ENCODE measurements around the gene ZNF786.
"Not testable (repeated sequence)": the region's sequence is repeated elsewhere in the genome, so short reads cannot be mapped to it uniquely, and the experiment has no call there.

ZNF786 gene

GRCh38 chr7:149084407-149084806, 6.1 kb downstream of the ZNF786 start:
- no peak for DNase-seq (ENCODE audit: low read depth in 2 of 2)

- no peak for DNase-seq (ENCODE audit: low read depth in 2 of 2)
Observed at GRCh38 chr7:149081914-149082313, 8.6 kb downstream of the ZNF786 start.

- DNase-seq (ENCODE audit: low read depth in 2 of 2) = no peak
Observed at GRCh38 chr7:149077594-149077993, 12.9 kb downstream of the ZNF786 start.

GRCh38 chr7:149075286-149075685, 15.2 kb downstream of the ZNF786 start:
- no peak for DNase-seq (ENCODE audit: low read depth in 2 of 2)

- no peak for DNase-seq (ENCODE audit: low read depth in 2 of 2)
Observed at GRCh38 chr7:149074116-149074885, 16.2 kb downstream of the ZNF786 start.

- no peak for DNase-seq (ENCODE audit: low read depth in 2 of 2)
Observed at GRCh38 chr7:149072438-149072775, 18.1 kb downstream of the ZNF786 start.

- DNase-seq (ENCODE audit: low read depth in 2 of 2) = no peak
Observed at GRCh38 chr7:149071641-149072437, 18.7 kb downstream of the ZNF786 start.

GRCh38 chr7:149071182-149071635, 19.3 kb downstream of the ZNF786 start:
- no peak for DNase-seq (ENCODE audit: low read depth in 2 of 2)

GRCh38 chr7:149070372-149071125, 20.0 kb downstream of the ZNF786 start:
- DNase-seq (ENCODE audit: low read depth in 2 of 2) = no peak

GRCh38 chr7:149067869-149068268, 22.6 kb downstream of the ZNF786 start:
- DNase-seq (ENCODE audit: low read depth in 2 of 2) = no peak

GRCh38 chr7:149063476-149063875, 27.0 kb downstream of the ZNF786 start:
- DNase-seq (ENCODE audit: low read depth in 2 of 2) = no peak

- not testable (repeated sequence) for DNase-seq (ENCODE audit: low read depth in 2 of 2)
Observed at GRCh38 chr7:149062217-149062899, 28.2 kb downstream of the ZNF786 start.

GRCh38 chr7:149060156-149060555, 30.4 kb downstream of the ZNF786 start:
- no peak for DNase-seq (ENCODE audit: low read depth in 2 of 2)

GRCh38 chr7:149053885-149054284, 36.6 kb downstream of the ZNF786 start:
- DNase-seq (ENCODE audit: low read depth in 2 of 2) = no peak

- DNase-seq (ENCODE audit: low read depth in 2 of 2) = no peak
Observed at GRCh38 chr7:149053384-149053783, 37.1 kb downstream of the ZNF786 start.

- DNase-seq (ENCODE audit: low read depth in 2 of 2) = no peak
Observed at GRCh38 chr7:149050941-149051340, 39.6 kb downstream of the ZNF786 start.

GRCh38 chr7:149048805-149049204, 41.7 kb downstream of the ZNF786 start:
- DNase-seq (ENCODE audit: low read depth in 2 of 2) = no peak

- DNase-seq (ENCODE audit: low read depth in 2 of 2) = no peak
Observed at GRCh38 chr7:149046416-149046815, 44.1 kb downstream of the ZNF786 start.

- DNase-seq (ENCODE audit: low read depth in 2 of 2) = no peak
Observed at GRCh38 chr7:149043936-149044335, 46.6 kb downstream of the ZNF786 start.

- DNase-seq (ENCODE audit: low read depth in 2 of 2) = no peak
Observed at GRCh38 chr7:149041350-149041749, 49.2 kb downstream of the ZNF786 start.

GRCh38 chr7:149038641-149039040, 51.9 kb downstream of the ZNF786 start:
- DNase-seq (ENCODE audit: low read depth in 2 of 2) = not testable (repeated sequence)

GRCh38 chr7:149036676-149037075, 53.8 kb downstream of the ZNF786 start:
- no peak for DNase-seq (ENCODE audit: low read depth in 2 of 2)
